Activated CD4-positive, alpha-beta T cell treated with anti-CD3 and anti-CD28 coated beads, Interleukin-2, amount 10 ng/mL, durations not matched to agents 24 days and 14 days (primary cell): ENCODE measurements around the gene DDTL. TPM values are rescaled to one million over a fixed set of nuclear protein-coding genes. Genes with fewer than 3 reads are reported as not detected.
"Not testable (repeated sequence)": the region's sequence is repeated elsewhere in the genome, so short reads cannot be mapped to it uniquely, and the experiment has no call there.

Experiments used
- DNase-seq: peaks from one replicate; pipeline ENCODE4 v3.0.0; 2022
- H3K27ac Mint-ChIP-seq: one replicate; pipeline ENCODE4 v1.8.0; 2022; ENCODE audit warnings: mild to moderate bottlenecking, mixed read lengths
- H3K27me3 Mint-ChIP-seq: one replicate; pipeline ENCODE4 v1.8.0; 2022; ENCODE audit warnings: mixed read lengths
- H3K36me3 Mint-ChIP-seq: one replicate; pipeline ENCODE4 v1.8.0; 2022; ENCODE audit warnings: low read depth, mild to moderate bottlenecking, mixed read lengths
- H3K4me1 Mint-ChIP-seq: one replicate; pipeline ENCODE4 v1.8.0; 2021; ENCODE audit warnings: mixed read lengths
- H3K4me3 Mint-ChIP-seq: one replicate; pipeline ENCODE4 v1.8.0; 2022; ENCODE audit warnings: mild to moderate bottlenecking, moderate library complexity, mixed read lengths
- H3K9me3 Mint-ChIP-seq: one replicate; pipeline ENCODE4 v1.8.0; 2021; ENCODE audit warnings: mixed read lengths
- intact Hi-C: fragments of 100-400 bp; cut with micrococcal nuclease; formaldehyde crosslinking; loops from one replicate; pipeline ENCODE4 v1.15.1; 2023
- total RNA-seq: library from RNA; stranded (reverse); gene quantifications from 2 replicates; pipeline ENCODE4 v1.2.3, GENCODE V29; 2022

The DDTL gene
- total RNA-seq, 1 donor from 2014 or later, result 5.0 TPM

DNA sequence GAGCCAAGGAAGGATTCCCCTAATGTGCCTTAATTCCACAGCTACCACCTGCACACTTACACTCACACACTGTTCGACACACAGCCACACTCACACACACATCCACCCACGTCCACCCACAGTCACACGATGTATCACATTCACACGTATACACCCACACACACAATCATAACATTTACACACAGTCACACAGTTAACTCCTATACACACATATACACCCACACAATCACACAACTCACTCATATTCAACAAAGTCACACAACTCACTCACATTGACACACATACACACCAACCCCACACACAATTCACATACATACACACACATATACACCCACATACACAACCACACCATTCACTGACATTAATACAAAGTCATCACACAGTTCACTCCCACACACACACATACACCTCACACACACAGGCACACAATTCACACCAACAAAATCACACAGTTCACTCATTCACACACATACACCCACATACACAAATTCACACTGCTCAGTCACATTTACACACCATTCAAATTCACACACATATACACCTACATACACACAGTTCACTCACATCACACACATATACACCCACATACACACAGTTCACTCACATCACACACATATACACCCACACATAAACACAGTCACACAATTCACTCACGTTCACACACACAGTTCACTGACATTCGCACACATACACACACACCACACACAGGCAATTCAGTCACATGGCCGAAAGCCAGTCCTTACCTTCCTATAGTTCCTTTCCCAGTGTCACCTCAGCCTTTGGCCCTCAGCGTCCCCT, 12.3 kb upstream of the DDTL start:
- H3K27me3 Mint-ChIP-seq, H3K4me1 Mint-ChIP-seq, intact Hi-C loops, H3K27ac Mint-ChIP-seq, H3K4me3 Mint-ChIP-seq, H3K36me3 Mint-ChIP-seq, DNase-seq, H3K9me3 Mint-ChIP-seq: not testable (repeated sequence)

DNA sequence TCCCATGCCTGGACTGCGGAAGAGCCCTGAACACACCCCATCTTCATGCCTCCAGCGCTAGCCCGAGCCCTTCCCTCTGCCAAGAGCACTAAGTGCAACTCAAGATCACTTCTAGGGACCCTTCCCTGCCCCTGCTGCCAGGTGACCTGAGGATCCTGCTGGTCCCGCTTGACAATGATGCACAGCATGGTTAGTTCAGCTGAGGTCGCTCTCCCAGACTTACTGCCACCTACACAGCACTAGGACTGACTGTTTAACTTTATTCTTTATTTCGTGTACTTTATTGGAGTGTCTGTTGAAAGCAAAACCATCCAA, 11.7 kb upstream of the DDTL start:
- not testable (repeated sequence) for H3K36me3 Mint-ChIP-seq, H3K4me1 Mint-ChIP-seq, DNase-seq, H3K4me3 Mint-ChIP-seq, H3K9me3 Mint-ChIP-seq, H3K27me3 Mint-ChIP-seq, H3K27ac Mint-ChIP-seq
- intact Hi-C loops, result loop anchor here (5.0 kb wide), 1 partner anchor 93 kb away; no protein-coding TSS in a partner anchor

DNA sequence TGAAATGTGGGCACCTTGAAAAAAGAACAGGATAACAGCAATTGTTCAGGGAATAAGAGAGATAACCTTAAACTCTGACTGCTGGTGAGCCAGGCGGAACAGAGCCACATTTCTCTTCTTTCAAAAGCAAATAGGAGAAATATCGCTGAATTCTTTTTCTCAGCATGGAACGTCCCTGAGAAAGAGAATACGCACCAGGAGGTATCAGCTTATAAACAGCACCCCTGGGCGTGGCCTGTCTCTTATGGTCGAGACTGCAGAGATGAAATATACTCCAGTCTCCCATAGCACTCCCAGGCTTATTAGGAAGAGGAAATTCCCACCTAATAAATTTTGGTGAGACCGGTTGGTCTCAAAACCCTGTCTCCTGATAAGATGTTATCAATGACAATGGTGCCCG, 10.8 kb upstream of the DDTL start:
- not testable (repeated sequence) for H3K4me1 Mint-ChIP-seq, H3K4me3 Mint-ChIP-seq, H3K36me3 Mint-ChIP-seq, DNase-seq, H3K9me3 Mint-ChIP-seq, H3K27me3 Mint-ChIP-seq, H3K27ac Mint-ChIP-seq
- intact Hi-C loops, result loop anchor here (5.0 kb wide), 1 partner anchor 94 kb away; no protein-coding TSS in a partner anchor

DNA sequence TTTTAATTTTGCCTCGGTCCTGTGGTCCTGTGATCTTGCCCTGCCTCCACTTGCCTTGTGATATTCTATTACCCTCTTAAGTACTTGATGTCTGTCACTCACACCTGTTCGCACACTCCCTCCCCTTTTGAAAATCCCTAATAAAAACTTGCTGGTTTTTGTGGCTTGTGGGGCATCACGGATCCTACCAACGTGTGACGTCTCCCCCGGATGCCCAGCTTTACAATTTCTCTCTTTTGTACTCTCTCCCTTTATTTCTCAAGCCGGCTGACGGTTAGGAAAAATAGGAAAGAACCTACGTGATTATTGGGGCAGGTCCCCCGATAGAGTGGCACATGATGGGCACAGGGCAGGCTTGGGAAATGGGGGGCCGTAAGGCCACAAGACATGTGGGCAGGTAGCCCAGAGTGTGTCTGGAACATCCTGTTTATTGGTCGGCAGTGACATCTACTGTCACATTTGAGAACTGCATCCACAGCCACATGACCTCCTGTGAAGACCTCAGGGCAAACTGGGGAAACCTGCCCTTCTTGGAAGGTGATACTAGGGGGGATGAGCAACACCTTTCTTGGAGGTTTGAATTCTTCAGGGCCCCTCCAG, 10.3 kb upstream of the DDTL start:
- intact Hi-C loops, result loop anchor here (5.0 kb wide), 1 partner anchor 94 kb away; no protein-coding TSS in a partner anchor
- not testable (repeated sequence) for H3K36me3 Mint-ChIP-seq, H3K9me3 Mint-ChIP-seq, H3K27me3 Mint-ChIP-seq, H3K4me3 Mint-ChIP-seq, H3K4me1 Mint-ChIP-seq
- peak; percentile 95 for DNase-seq
- H3K27ac Mint-ChIP-seq, result peak overlapping the region; percentile 61

DNA sequence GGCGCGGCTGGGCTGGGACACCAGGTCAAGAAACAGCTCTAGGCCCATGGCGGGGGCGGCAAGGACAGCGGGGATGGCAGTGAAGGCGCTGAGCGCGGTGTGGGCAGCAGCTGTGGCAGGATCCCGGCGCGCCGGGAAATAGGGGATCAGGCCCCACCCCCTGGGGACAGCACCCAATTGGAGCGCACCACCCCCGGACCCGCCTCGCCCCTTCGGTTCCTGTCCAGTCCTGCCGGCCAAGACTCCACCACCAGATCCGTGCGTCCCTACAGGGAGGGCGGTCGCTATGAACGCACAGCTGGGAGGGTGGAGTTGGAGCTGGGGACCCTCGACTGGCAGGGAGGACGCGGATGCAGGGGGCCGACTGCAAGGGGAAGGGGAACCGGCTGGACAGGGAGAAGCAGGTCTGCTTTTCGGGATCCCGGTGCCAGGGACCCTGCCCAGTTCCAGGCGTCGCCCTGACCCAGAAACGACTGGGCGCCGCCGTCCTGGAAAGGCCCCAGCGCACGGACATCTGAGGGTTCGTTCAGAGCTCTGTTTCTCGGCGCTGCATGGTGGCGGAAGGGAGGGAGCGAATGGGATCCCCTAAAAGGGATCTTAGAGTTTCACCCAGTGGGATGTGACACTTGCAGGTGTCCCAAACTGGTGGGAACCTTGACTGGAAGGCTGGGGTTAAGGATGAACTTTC, 5.5 kb upstream of the DDTL start, which contains the start of gene GSTT2B:
Gene GSTT2B, minus strand, starts transcription at position 112 of the 688 bp plus-strand sequence. Its CDS starts 64 bp downstream, at position 48.
- H3K27me3 Mint-ChIP-seq, H3K4me3 Mint-ChIP-seq, H3K4me1 Mint-ChIP-seq, DNase-seq, H3K9me3 Mint-ChIP-seq, intact Hi-C loops, H3K36me3 Mint-ChIP-seq, H3K27ac Mint-ChIP-seq: not testable (repeated sequence)

DNA sequence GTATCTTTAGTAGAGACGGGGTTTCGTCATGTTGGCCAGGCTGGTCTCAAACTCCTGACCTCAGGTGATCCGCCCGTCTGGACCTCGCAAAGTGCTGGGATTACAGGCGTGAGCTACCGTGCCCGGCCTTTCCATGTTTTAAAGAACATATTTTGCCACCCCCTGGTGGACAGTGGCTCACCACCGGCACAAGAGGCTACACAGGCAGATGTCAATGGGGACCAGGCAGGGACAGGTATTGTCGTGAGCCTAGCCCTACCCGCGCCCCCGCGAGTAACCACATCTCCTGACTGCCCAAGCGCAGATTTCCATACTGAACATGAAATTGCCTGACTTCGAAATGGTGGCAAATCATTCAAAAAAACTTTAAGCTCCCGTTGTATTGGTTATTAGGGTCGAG, 594 bp upstream of the DDTL start:
- DNase-seq, H3K4me3 Mint-ChIP-seq, H3K9me3 Mint-ChIP-seq, intact Hi-C loops, H3K27ac Mint-ChIP-seq, H3K27me3 Mint-ChIP-seq: not testable (repeated sequence)
- Mint-ChIP-seq H3K4me1 (peaks cover 18% of the 10 kb centered on the region), H3K36me3 (peaks cover 17% of the 10 kb centered on the region)

DNA sequence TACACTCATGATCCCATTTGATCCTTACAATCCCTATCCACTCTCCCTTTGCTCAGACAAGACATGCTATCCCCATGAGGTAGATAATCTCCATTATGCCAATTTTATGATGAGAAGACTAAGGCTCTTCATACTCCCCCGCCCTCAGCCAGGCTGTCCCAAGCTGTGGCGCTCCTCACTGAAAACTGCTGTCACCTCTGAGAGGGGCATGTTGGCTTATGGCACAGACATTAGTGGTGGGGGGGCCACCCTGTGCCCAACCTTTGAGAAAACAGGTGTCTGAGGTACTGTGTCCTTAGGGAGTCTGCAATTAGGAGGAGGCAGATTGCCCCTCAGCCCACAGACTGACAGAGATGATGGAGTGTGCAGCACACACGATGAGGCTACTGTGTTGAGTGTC, 2.4 kb downstream of the DDTL start:
- Mint-ChIP-seq H3K27me3 (no peaks in the 10 kb centered on the region), H3K4me1 (peaks cover 24% of the 10 kb centered on the region), H3K4me3 (peak overlapping the region; percentile 50), H3K36me3 (peaks cover 23% of the 10 kb centered on the region), H3K27ac (no peak overlapping the region), H3K9me3 (no peaks in the 10 kb centered on the region)
- DNase-seq, result no peak
- intact Hi-C loops, result no loop called here

DNA sequence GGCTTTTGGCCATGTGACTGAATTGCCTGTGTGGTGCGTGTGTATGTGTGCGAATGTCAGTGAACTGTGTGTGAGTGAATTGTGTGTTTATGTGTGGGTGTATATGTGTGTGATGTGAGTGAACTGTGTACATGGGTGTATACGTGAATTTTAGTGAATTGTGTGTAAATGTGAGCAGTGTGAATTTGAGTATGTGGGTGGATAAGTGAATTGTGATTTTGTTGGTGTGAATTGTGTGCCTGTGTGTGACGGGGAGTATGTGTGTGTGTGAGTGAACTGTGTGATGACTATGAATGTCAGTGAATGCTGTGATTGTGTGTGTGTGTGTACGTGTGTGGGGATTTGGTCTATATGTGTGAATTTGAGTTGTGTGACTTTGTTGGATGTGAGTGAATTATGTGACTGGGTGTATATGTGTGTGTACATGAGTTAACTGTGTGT, 3.5 kb downstream of the DDTL start:
- Mint-ChIP-seq H3K9me3 (no peaks in the 10 kb centered on the region), H3K4me3 (peak overlapping the region; percentile 35), H3K27ac (peak overlapping the region; percentile 49), H3K36me3 (peaks cover 23% of the 10 kb centered on the region), H3K27me3 (no peaks in the 10 kb centered on the region), H3K4me1 (peaks cover 24% of the 10 kb centered on the region)
- intact Hi-C loops, result no loop called here
- no peak for DNase-seq

DNA sequence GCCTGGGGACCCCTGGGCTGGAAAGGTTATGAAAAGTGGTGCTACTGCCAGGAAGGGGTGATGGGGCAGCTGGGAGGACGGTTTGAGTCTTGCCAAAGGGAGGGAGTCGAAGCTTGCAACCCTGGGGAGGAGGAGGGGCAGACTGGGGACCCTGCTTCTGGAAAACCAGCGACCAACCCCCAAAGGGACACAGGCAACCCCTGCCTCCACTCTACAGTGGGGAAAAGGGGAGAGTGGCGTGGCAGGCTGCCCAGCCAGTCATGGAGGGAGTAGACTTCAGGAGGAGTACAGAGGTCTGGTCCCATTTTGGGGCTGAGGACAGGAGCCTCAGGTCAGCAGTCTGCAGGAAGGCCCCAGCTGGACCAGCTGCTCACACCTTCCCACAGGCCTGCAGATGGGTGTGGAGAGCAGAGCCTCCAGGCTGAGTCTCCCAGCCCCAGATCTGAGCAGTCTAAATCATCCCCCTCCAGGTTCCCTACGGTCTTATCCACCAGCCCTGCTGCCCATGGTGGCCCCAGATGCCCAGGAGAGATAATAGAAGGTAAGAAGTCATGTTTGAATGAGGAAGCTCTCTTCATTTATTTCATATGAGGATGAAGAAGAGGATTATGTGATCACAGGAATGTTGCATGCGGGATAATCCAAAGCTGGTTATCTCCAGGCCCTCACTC, 4.3 kb downstream of the DDTL start:
- Mint-ChIP-seq H3K27me3 (no peaks in the 10 kb centered on the region), H3K9me3 (no peaks in the 10 kb centered on the region), H3K27ac (peak overlapping the region; percentile 8), H3K4me3 (peak overlapping the region; percentile 35), H3K4me1 (peaks cover 24% of the 10 kb centered on the region), H3K36me3 (peaks cover 23% of the 10 kb centered on the region)
- intact Hi-C loops, result no loop called here
- DNase-seq, result no peak

DNA sequence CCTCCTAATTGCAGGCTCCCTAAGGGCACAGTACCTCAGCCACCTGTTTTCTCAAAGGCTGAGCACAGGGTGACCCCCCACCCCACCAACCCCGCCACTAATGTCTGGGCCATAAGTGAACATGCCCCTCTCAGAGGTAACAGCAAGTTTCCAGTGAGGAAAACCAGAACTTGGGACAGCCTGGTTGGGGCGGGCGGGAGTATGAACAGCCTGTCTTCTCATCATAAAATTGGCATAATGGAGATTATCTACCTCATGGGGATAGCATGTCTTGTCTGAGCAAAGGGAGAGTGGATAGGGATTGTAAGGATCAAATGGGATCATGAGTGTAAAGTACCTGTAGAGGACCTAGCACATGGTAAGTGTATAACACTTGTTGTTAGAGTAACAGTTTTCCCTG, 5.2 kb downstream of the DDTL start:
- H3K4me1 Mint-ChIP-seq, result peaks cover 24% of the 10 kb centered on the region
- peak overlapping the region; percentile 61 for H3K4me3 Mint-ChIP-seq
- H3K27me3 Mint-ChIP-seq, H3K9me3 Mint-ChIP-seq, H3K27ac Mint-ChIP-seq, intact Hi-C loops, DNase-seq: not testable (repeated sequence)
- peaks cover 23% of the 10 kb centered on the region for H3K36me3 Mint-ChIP-seq

DNA sequence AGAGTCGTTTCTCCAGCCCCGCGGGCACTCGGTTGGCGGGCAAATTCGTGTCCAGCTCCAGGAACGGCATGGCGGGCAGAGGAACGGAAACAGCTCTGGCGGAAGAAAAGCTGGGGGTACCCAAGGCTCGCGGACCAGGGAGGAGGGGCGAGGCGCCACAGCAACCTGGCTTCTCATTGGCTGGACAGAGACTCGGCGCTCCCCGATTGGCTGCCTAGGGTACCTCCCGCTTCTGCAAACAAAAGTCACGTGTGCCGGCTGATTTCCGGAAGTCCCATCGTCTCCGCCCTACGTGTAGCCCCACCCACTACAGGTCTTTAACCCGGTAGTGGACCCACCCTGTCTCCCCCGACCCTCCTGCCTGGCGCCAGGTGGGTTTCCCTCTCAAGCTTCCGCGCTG, 7.7 kb downstream of the DDTL start, which contains the start of gene DDT:
Gene DDT, minus strand, starts transcription at position 97 of the 400 bp plus-strand sequence. Its CDS starts 27 bp downstream, at position 70.
- H3K36me3 Mint-ChIP-seq, result peaks cover 19% of the 10 kb centered on the region
- intact Hi-C loops, H3K9me3 Mint-ChIP-seq, H3K27me3 Mint-ChIP-seq, H3K27ac Mint-ChIP-seq, H3K4me3 Mint-ChIP-seq, DNase-seq: not testable (repeated sequence)
- peaks cover 19% of the 10 kb centered on the region for H3K4me1 Mint-ChIP-seq

DNA sequence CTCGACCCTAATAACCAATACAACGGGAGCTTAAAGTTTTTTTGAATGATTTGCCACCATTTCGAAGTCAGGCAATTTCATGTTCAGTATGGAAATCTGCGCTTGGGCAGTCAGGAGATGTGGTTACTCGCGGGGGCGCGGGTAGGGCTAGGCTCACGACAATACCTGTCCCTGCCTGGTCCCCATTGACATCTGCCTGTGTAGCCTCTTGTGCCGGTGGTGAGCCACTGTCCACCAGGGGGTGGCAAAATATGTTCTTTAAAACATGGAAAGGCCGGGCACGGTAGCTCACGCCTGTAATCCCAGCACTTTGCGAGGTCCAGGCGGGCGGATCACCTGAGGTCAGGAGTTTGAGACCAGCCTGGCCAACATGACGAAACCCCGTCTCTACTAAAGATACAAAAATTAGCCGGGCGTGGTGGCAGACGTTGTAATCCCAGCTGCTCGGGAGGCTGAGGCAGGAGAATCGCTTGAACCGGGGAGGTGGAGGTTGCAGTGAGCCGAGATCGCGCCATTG, 8.2 kb downstream of the DDTL start:
- DNase-seq, H3K27me3 Mint-ChIP-seq, H3K4me3 Mint-ChIP-seq, H3K9me3 Mint-ChIP-seq, H3K27ac Mint-ChIP-seq, intact Hi-C loops: not testable (repeated sequence)
- H3K36me3 Mint-ChIP-seq, result peaks cover 15% of the 10 kb centered on the region
- H3K4me1 Mint-ChIP-seq, result peaks cover 14% of the 10 kb centered on the region

DNA sequence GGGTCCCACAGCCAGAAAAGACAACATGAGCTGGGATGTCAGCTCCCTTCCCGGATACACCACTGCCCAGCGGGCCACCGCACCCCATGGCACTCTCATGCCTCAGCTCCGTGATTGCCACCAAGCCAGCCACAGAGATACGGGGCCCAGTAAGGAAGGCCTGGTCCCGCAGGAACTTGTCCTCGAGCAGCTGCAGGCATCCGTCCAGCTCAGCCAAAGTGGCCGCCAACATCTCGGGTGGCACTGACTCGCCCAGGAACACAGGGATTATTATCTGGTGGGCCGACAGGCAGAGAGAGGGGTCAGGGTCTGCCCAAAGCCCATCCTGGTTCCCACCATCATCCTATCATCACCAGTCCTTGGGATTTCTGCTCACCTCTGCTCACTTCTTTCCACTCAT, 10.6 kb downstream of the DDTL start:
- DNase-seq, H3K36me3 Mint-ChIP-seq, H3K4me3 Mint-ChIP-seq, intact Hi-C loops, H3K27me3 Mint-ChIP-seq, H3K27ac Mint-ChIP-seq, H3K9me3 Mint-ChIP-seq, H3K4me1 Mint-ChIP-seq: not testable (repeated sequence)
